Hematopoietic multipotent progenitor cell treated with erythropoietin and hydrocortisone succinate and interleukin-3 and kit ligand, for 8 days (in vitro differentiated cells): ENCODE data around the gene SPRN.
"Not testable (repeated sequence)": the region's sequence is repeated elsewhere in the genome, so short reads cannot be mapped to it uniquely, and the experiment has no call there.

Source experiments
- DNase-seq: peaks from one replicate; pipeline ENCODE4 v3.0.0-alpha.2; 2015

The SPRN gene

DNA sequence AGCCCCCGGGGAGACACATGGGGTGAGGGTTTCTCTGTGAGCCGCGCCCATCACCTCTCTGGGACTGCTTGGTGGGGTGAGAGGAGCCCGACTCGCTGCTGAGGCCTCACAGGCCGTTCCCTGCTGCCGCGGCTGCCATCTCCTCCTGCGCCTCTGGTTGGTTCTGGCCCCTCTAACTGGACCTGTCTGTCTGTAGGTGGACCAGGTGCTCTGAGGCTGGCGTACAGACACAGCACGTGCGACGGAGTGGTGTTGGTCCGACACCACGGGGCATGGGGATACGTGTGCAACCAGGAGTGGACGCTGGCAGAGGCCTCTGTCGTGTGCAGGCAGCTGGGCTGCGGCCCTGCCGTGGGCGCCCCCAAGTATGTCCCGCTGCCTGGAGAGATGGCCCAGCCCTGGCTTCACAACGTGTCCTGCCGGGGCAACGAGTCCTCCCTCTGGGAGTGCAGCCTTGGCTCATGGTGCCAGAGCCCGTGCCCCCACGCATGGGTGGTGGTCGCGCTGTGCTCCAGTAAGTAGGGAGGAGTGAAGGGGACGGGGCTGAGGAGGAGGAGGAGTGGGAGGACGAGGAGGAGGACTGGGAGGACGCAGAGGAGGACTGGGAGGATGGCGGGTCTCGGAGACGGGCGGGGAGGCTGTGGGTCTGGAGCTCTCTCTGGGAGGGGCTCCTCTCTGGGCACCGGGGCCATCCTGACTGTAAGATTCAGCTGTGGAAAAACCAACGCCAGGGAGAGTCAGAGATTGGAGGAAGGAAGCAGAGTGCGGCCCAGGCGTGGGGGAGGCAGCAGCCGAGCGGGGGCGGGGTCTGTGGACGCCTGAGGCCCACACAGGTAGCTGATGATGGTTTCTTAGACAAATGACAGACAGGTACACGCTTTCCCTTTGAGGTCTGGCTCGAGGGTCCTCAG is 31.9 kb upstream of the SPRN start:
- DNase-seq: no peak

GRCh38 chr10:133455611-133456031 is 31.2 kb upstream of the SPRN start:
- DNase-seq: no peak

DNA sequence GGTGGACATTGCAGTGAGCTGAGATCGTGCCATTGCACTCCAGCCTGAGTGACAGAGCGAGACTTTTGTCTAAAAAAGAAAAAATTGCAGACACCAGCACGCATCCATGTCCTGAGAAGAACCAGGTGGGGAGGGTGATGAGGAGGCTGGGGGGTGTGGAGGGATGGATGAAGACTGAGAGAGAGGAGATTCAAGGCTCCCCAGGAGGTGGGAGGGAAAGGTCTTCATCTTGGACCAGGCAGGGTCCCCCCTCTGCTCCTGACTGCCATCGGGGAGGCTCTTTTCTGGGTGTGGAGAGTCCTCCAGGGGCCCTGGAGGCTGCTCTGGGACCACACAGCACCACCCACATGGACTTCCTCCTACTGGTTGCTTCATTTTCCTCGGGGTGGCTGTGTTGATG is 30.8 kb upstream of the SPRN start:
- DNase-seq: no peak

GRCh38 chr10:133454204-133454893 is 29.9 kb upstream of the SPRN start:
- DNase-seq: no peak

GRCh38 chr10:133453516-133454203 is 29.2 kb upstream of the SPRN start, which contains the start of gene SCART1:
SCART1 (plus strand) TSS chr10:133453945; CDS start chr10:133453998, 53 bp downstream.
- no peak for DNase-seq

GRCh38 chr10:133452453-133452852 is 28.0 kb upstream of the SPRN start:
- DNase-seq: no peak

- DNase-seq: no peak
These were observed 26.9 kb upstream of the SPRN start for GRCh38 chr10:133451346-133451745.

- no peak for DNase-seq
These were observed 23.7 kb upstream of the SPRN start for GRCh38 chr10:133448120-133448519.

DNA sequence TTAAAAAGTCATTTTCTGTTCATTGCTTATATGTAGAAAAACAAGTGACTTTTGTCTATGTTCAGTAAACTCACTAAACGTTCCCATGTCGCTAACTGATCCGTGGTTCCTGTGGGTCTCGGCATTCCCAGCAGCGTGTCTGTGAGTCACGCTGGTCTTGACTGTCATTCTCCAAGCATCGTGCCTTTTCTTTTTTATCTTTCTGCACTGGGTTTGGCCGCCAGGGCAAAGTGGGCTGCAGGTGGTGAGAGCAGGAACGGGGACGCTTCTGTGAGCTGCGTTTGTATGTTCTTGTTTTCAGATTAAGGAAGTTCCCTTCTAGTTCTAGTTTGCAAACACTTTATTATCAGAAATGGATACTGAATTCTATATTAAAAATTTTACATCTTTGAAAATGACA is 22.6 kb upstream of the SPRN start:
- no peak for DNase-seq

- no peak for DNase-seq
These were observed 21.6 kb upstream of the SPRN start for GRCh38 chr10:133445751-133446708.

- DNase-seq: no peak
These were observed 20.9 kb upstream of the SPRN start for GRCh38 chr10:133445268-133445732.

- DNase-seq: no peak
These were observed 20.2 kb upstream of the SPRN start for GRCh38 chr10:133444342-133445267.

GRCh38 chr10:133442967-133443924 is 18.8 kb upstream of the SPRN start:
- DNase-seq: no peak

DNA sequence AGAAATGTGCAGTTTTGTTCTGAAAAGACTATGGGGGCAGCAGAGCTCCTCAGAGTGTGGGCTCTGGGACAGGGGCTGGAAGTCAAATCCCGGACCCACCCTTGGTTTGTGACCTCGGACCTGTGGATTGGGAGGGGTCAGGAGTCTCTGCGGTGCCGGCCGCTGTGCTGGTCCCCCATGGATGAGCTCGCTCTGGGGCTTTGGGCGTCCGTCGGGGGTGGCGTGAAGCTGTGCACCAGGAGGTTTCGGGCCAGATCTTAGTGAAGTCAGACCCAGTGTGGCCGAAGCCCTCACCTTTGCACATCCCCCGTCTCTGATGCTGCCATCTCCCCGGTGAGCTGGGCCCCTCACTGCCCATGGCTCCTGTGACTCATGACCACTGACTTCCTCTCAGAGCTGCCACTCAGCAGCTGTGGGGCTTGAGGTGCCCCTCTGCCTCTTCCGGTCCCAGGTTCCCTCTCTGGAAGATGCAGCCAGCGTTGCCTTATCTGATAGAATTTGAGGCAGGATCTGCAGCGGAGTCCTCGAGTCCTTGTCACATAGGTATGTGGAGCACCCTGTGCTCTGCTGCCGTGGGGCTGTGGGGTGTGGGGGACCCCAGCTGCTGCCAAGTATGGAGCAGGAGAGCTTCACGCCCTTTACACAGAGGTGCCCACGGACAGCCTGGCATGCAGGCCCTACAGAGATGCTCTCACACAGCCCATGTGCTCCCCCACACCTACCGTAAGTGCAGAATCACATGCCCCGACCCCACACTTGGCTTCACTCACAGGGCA is 18.0 kb upstream of the SPRN start:
- DNase-seq: no peak

GRCh38 chr10:133441780-133442179 is 17.4 kb upstream of the SPRN start:
- DNase-seq: no peak

- not testable (repeated sequence) for DNase-seq
These were observed 16.9 kb upstream of the SPRN start for GRCh38 chr10:133441356-133441755.

DNA sequence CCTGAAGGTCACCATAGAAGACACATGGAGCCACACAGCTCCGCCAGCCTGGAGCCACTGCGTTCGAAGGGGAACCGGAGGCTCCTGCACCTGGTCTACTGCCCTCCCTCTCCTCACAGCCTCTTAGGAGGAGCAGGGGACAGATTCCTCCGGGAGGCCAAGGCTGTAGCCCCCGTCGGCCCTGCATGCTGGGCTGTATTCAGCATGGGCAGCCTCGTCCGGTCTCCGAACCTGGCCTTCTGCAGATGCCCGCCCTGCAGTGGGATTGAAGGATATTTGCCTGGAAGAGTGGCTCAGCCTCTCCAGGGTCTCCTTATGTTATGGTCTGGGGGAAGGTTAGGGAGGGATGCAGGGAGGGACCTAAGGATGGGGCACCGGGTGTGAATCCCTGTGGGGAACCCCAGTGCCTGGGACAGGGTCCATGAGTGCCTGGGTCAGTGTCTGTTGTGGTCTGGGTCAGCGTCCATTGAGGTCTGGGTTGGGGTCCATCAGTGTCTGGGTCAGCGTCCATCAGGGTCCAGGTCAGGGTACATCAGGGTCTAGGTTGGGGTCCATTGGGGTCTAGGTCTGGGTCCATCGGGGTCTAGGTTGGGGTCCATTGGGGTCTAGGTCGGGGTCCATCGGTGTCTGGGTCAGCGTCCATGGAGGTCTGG is 16.3 kb upstream of the SPRN start:
- no peak for DNase-seq
